HG02938 (cell line): ENCODE measurements around the gene AQP2.

Source experiments
- ATAC-seq: cut with Tn5 transposase; IDR thresholded peaks from one replicate; pipeline ENCODE4 v1.9.1; 2021; ENCODE audit warnings: mild to moderate bottlenecking, moderate library complexity; ENCODE audit not compliant: unreplicated experiment

AQP2 gene

GRCh38 chr12:49920241-49920914 lies 30.2 kb upstream of the AQP2 start:
- no peak for ATAC-seq

- no peak for ATAC-seq
These were observed 29.6 kb upstream of the AQP2 start for GRCh38 chr12:49920915-49921286.

- no peak for ATAC-seq
These were observed 29.2 kb upstream of the AQP2 start for GRCh38 chr12:49921299-49921698.

- no peak for ATAC-seq
These were observed 28.6 kb upstream of the AQP2 start for GRCh38 chr12:49921936-49922335.

- no peak for ATAC-seq
These were observed 28.0 kb upstream of the AQP2 start for GRCh38 chr12:49922349-49923034.

GRCh38 chr12:49923035-49923644 lies 27.4 kb upstream of the AQP2 start:
- no peak for ATAC-seq

GRCh38 chr12:49923880-49924556 lies 26.5 kb upstream of the AQP2 start:
- ATAC-seq, result no peak

- no peak for ATAC-seq
These were observed 25.8 kb upstream of the AQP2 start for GRCh38 chr12:49924628-49925246.

GRCh38 chr12:49925433-49926204 lies 24.9 kb upstream of the AQP2 start:
- ATAC-seq, result no peak

- ATAC-seq, result no peak
These were observed 22.1 kb upstream of the AQP2 start for GRCh38 chr12:49928471-49928870.

GRCh38 chr12:49929581-49929980 lies 21.0 kb upstream of the AQP2 start:
- ATAC-seq, result no peak

GRCh38 chr12:49930515-49931288 lies 19.8 kb upstream of the AQP2 start:
- no peak for ATAC-seq

GRCh38 chr12:49932023-49932422 lies 18.5 kb upstream of the AQP2 start:
- no peak for ATAC-seq

GRCh38 chr12:49932533-49933130 lies 17.9 kb upstream of the AQP2 start:
- no peak for ATAC-seq

- ATAC-seq, result no peak
These were observed 16.7 kb upstream of the AQP2 start for GRCh38 chr12:49933796-49934195.

- ATAC-seq, result no peak
These were observed 16.0 kb upstream of the AQP2 start for GRCh38 chr12:49934505-49934904.

- no peak for ATAC-seq
These were observed 13.6 kb upstream of the AQP2 start for GRCh38 chr12:49936925-49937324.

GRCh38 chr12:49937639-49938300 lies 12.8 kb upstream of the AQP2 start:
- ATAC-seq, result no peak

GRCh38 chr12:49939307-49939706 lies 11.2 kb upstream of the AQP2 start:
- ATAC-seq, result no peak
